Ishikawa (cell line): ENCODE results near the gene CACNA1C.
A peak's percentile ranks its signal among the peaks of the same experiment; 100 is the strongest.

Source experiments
- CEBPB ChIP-seq: IDR thresholded peaks from 2 replicates; pipeline ENCODE4 v1.6.1; 2012
- CREB1 ChIP-seq: IDR thresholded peaks from 2 replicates; pipeline ENCODE4 v1.6.1; 2012; ENCODE audit warnings: low read depth
- EGR1 ChIP-seq: IDR thresholded peaks from 2 replicates; pipeline ENCODE4 v1.6.1; 2012
- EP300 ChIP-seq: IDR thresholded peaks from 2 replicates; pipeline ENCODE4 v1.6.1; 2012; ENCODE audit warnings: borderline replicate concordance
- FOXM1 ChIP-seq: IDR thresholded peaks from 2 replicates; pipeline ENCODE4 v1.6.1; 2012; ENCODE audit warnings: low read depth, borderline replicate concordance
- MAX ChIP-seq: IDR thresholded peaks from 2 replicates; pipeline ENCODE4 v1.6.1; 2012
- NFIC ChIP-seq: IDR thresholded peaks from 2 replicates; pipeline ENCODE4 v1.6.1; 2012
- RAD21 ChIP-seq: IDR thresholded peaks from 2 replicates; pipeline ENCODE4 v1.6.1; 2012; ENCODE audit warnings: low read depth
- REST ChIP-seq: IDR thresholded peaks from 2 replicates; pipeline ENCODE4 v1.6.1; 2012; ENCODE audit warnings: low read depth, mild to moderate bottlenecking
- TAF1 ChIP-seq: IDR thresholded peaks from 2 replicates; pipeline ENCODE4 v1.6.1; 2012; ENCODE audit warnings: low read depth, mild to moderate bottlenecking
- TCF12 ChIP-seq: IDR thresholded peaks from 2 replicates; pipeline ENCODE4 v1.6.1; 2012; ENCODE audit warnings: low read depth
- TEAD4 ChIP-seq: IDR thresholded peaks from 2 replicates; pipeline ENCODE4 v1.6.1; 2012
- USF1 ChIP-seq: IDR thresholded peaks from 2 replicates; pipeline ENCODE4 v1.6.1; 2012
- YY1 ChIP-seq: IDR thresholded peaks from 2 replicates; pipeline ENCODE4 v1.6.1; 2012; ENCODE audit warnings: low read depth
- ZBTB7A ChIP-seq: IDR thresholded peaks from 2 replicates; pipeline ENCODE4 v1.6.1; 2012; ENCODE audit warnings: low read depth

CACNA1C gene

DNA sequence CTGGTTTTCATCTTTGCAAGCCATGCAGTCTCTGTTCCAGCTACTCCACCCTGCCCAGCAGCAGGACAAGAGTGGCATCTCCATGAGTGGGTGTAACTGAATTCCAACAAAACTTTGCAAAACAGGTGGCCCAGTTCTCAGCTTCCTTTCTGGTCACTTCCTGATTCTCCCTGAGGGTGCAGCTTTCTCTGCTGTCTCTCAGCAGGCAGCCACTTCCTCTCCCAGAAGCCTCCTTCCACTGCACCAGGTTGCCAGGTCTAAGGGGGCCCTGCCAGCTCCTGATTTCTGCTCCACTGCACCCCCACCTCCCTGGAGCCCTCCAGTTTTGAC lies 400.9 kb downstream of the CACNA1C start:
- TF ChIP-seq CREB1 (no peak), TEAD4 (no peak), TCF12 (no peak), RAD21 (no peak), EGR1 (no peak), CEBPB (no peak), REST (no peak), EP300 (no peak), YY1 (no peak), ZBTB7A (no peak), USF1 (no peak), NFIC (no peak), TAF1 (no peak), FOXM1 (no peak), MAX (no peak)

GRCh38 chr12:2454601-2455177 lies 401.9 kb downstream of the CACNA1C start:
- TF ChIP-seq MAX = no peak
- TF ChIP-seq EGR1 = no peak
- TF ChIP-seq TCF12 = no peak
- TF ChIP-seq FOXM1 = no peak
- TF ChIP-seq ZBTB7A = no peak
- no peak for TF ChIP-seq TEAD4
- no peak for TF ChIP-seq RAD21
- no peak for TF ChIP-seq CEBPB
- no peak for TF ChIP-seq CREB1
- TF ChIP-seq EP300 = no peak
- TF ChIP-seq TAF1 = no peak
- no peak for TF ChIP-seq NFIC
- TF ChIP-seq YY1 = no peak

DNA sequence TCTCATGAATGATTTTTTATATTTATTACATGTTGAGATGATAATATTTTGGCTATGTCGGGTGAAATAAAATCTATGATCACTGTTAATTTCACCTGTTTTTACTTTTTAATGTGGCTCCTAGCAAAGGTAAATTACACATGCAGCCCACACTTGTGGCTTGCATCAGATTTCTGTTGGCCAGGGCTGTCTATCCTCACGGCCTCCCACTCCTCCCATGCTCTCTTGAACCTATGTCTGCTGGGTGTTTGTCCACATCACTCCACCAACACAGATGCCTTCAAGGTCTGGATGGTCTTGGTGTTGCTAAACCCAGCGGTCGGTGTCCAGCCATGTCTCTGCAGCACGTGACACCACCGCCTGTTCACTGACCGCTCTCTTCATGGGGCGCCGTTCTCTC lies 402.6 kb downstream of the CACNA1C start:
- no peak for TF ChIP-seq YY1
- no peak for TF ChIP-seq ZBTB7A
- TF ChIP-seq TCF12 = no peak
- TF ChIP-seq EGR1 = no peak
- TF ChIP-seq USF1 = 0 out of 2 replicates have a peak, but pooled peaks have one; percentile 10

DNA sequence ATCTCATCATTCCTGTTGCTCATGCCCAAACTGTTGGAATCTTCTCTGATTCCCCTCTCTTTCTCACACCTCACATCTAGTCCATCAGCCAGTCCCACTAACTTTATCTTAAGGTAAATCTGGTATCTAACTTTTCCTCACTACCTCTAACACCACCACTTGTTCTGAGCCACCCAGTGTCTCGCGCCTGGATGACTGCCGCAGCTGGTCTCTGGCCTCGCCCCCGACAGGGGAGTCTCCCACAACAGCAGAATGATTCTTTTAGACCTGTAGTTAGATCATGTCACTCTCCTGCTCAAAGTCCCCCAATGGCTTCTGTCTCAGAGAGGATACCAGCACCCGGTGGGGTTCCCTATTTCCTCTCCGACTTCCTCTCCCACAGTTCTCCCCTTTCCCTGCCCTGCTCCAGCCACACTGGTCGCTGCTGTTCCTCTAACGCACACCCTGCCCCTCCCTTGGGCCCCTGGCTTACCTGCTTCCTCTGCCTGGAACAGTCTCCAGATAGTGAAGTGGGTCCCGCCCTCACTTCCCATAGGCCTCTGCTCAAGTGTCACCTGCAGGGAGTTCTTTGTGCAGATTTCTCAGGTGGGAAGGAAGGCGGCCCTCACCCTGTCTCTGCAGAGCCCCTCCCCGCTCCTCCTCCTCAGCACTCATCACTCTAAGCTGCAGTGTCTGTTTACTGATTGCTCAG lies 403.5 kb downstream of the CACNA1C start:
- no peak for TF ChIP-seq MAX
- no peak for TF ChIP-seq CEBPB
- no peak for TF ChIP-seq TCF12
- TF ChIP-seq USF1 = no peak
- no peak for TF ChIP-seq EGR1
- TF ChIP-seq CREB1 = no peak
- TF ChIP-seq RAD21 = no peak
- no peak for TF ChIP-seq YY1
- TF ChIP-seq TEAD4 = no peak
- no peak for TF ChIP-seq FOXM1

GRCh38 chr12:2456813-2457186 lies 404.0 kb downstream of the CACNA1C start:
- no peak for TF ChIP-seq TAF1
- TF ChIP-seq NFIC = no peak
- TF ChIP-seq EGR1 = no peak
- TF ChIP-seq EP300 = no peak
- TF ChIP-seq FOXM1 = no peak
- no peak for TF ChIP-seq USF1
- TF ChIP-seq MAX = no peak
- no peak for TF ChIP-seq RAD21

- no peak for TF ChIP-seq TAF1
- TF ChIP-seq YY1 = no peak
Measured at GRCh38 chr12:2457215-2457932, 404.6 kb downstream of the CACNA1C start.
